ENCODE results near the gene NLRP9.
A peak's percentile ranks its signal among the peaks of the same experiment; 100 is the strongest.

The NLRP9 gene

GRCh38 chr19:55659822-55660221 is 78.4 kb downstream of the NLRP9 start:
- Histone ChIP-seq H3F3A (ENCODE audit: control insufficient read depth, insufficient read depth) (no peaks in the 10 kb centered on the region), H3K79me2 (ENCODE audit: control insufficient read depth, low read length) (peaks cover 100% of the 10 kb centered on the region)

GRCh38 chr19:55658846-55659459 is 79.2 kb downstream of the NLRP9 start:
- Histone ChIP-seq H3K4me2 (ENCODE audit: low read length) (peak overlapping the region; percentile 85), H3K27me3 (ENCODE audit: control insufficient read depth, low read length) (no peaks in the 10 kb centered on the region), H3K4me3 (ENCODE audit: low read length) (peak overlapping the region; percentile 80), H3K36me3 (ENCODE audit: control insufficient read depth, low read length) (peaks cover 91% of the 10 kb centered on the region), H3F3A (ENCODE audit: control insufficient read depth, insufficient read depth) (no peaks in the 10 kb centered on the region), H3K79me2 (ENCODE audit: control insufficient read depth, low read length) (peaks cover 91% of the 10 kb centered on the region), H3K9me2 (replicated peaks; ENCODE audit: control insufficient read depth, low read length) (no peaks in the 10 kb centered on the region), H4K20me1 (ENCODE audit: control insufficient read depth, insufficient read depth, low read depth, low read length) (peaks cover 37% of the 10 kb centered on the region), H3K4me1 (ENCODE audit: control insufficient read depth, low read length) (peaks cover 32% of the 10 kb centered on the region), H3K9me3 (ENCODE audit: control insufficient read depth, insufficient read depth, low read length) (no peaks in the 10 kb centered on the region), H3K27ac (ENCODE audit: low read depth, low read length) (no peak overlapping the region; the same call in 1 of the 2 replicates)
- TF ChIP-seq CTCF (IDR thresholded peaks at IDR 0.05; ENCODE audit: low read depth, low read length, poor library complexity, severe bottlenecking) (no peak), EZH2phosphoT487 (IDR thresholded peaks at IDR 0.05; ENCODE audit: borderline replicate concordance, low read length) (no peak)

More at GRCh38 chr19:55659822-55660221, 78.4 kb downstream of the NLRP9 start:
- Histone ChIP-seq H3K4me1 (ENCODE audit: control insufficient read depth, low read length) (peaks cover 32% of the 10 kb centered on the region), H3K9me2 (replicated peaks; ENCODE audit: control insufficient read depth, low read length) (no peaks in the 10 kb centered on the region), H3K36me3 (ENCODE audit: control insufficient read depth, low read length) (peaks cover 100% of the 10 kb centered on the region), H3K4me3 (ENCODE audit: low read length) (no peak overlapping the region), H3K27me3 (ENCODE audit: control insufficient read depth, low read length) (no peaks in the 10 kb centered on the region), H3K4me2 (ENCODE audit: low read length) (peak overlapping the region; percentile 85; the same call in 1 of the 2 replicates), H3K27ac (ENCODE audit: low read depth, low read length) (0 out of 2 replicates have a peak overlapping the region, but pooled peaks have one; percentile 11), H4K20me1 (ENCODE audit: control insufficient read depth, insufficient read depth, low read depth, low read length) (peaks cover 39% of the 10 kb centered on the region), H3K9me3 (ENCODE audit: control insufficient read depth, insufficient read depth, low read length) (no peaks in the 10 kb centered on the region)
- TF ChIP-seq CTCF (IDR thresholded peaks at IDR 0.05; ENCODE audit: low read depth, low read length, poor library complexity, severe bottlenecking) (no peak), EZH2phosphoT487 (IDR thresholded peaks at IDR 0.05; ENCODE audit: borderline replicate concordance, low read length) (no peak)
